GM04503 (cell line): ENCODE data around the gene PLEKHA7.
"Not testable (repeated sequence)": the region's sequence is repeated elsewhere in the genome, so short reads cannot be mapped to it uniquely, and the experiment has no call there.

ENCODE experiments used
- DNase-seq: peaks from one replicate; pipeline ENCODE4 v3.0.0-alpha.2; 2012; ENCODE audit warnings: low read depth

Gene PLEKHA7

DNA sequence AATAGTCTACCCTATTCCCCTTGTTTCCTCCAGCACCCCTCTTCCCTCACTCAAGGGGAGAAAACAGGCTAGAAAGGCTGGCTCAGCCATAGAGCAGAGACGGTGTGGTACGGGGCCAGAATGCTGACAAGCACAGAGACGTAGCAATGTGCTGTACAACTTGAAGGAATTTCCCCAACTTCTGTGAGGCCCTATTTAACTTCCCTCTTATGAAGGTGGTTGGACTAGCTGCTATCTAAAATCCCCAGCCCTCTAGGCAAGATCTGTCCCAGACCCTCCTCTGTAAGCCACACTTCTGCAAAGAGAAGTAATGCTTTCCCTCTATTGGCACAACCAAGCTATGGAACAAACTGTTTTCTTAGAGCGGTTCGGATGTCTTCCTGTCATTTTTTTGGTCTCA, 37.8 kb downstream of the PLEKHA7 start:
- DNase-seq: no peak

DNA sequence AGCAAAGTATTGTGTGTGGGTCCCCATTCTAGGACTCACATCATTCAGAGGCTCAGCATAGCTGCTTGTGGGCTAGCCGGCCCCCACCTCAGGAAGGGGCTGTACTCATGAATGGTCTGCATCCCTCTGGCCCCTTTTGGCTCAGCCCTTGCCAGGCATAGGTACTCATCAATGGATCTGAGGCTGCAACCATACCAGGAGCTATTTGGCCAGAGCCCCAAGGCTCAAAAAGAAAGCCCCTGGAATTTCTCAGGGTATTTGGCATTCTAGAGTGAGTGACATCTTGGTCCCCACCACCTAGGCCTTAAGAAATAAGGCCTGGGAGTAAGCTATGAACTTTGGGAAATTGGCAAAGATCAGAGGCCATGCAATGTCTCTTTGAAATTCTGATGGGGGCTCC, 38.3 kb downstream of the PLEKHA7 start:
- no peak for DNase-seq

DNA sequence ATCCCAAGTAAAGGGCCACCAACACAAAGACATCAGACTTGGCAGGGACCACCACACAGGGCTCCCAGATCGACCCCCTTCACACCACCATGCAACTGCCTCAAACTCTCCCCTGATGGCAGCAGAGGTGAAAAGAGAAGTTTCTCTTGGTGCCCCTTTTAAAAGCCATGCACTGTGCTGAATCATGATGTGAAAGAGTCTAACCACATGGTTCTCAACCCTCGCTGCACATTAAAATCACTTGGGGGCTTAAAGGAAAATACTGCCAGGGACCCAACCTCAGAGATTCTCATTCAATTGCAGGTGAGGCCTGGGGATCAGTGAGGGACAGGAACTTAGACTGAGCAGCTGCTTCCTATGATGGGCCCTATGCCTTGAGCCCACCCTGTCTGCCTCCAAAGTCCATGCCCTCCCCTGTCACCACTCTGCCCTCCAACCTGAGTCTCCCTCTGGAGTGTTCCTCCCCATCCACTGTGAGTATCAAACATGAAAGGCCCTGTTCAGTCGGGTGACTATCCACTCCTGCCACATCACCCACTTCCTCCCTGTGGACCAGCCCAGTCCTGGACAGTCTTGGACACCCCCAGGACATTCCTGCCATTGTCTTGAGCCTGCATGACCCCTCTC, 40.8 kb downstream of the PLEKHA7 start:
- DNase-seq: no peak

DNA sequence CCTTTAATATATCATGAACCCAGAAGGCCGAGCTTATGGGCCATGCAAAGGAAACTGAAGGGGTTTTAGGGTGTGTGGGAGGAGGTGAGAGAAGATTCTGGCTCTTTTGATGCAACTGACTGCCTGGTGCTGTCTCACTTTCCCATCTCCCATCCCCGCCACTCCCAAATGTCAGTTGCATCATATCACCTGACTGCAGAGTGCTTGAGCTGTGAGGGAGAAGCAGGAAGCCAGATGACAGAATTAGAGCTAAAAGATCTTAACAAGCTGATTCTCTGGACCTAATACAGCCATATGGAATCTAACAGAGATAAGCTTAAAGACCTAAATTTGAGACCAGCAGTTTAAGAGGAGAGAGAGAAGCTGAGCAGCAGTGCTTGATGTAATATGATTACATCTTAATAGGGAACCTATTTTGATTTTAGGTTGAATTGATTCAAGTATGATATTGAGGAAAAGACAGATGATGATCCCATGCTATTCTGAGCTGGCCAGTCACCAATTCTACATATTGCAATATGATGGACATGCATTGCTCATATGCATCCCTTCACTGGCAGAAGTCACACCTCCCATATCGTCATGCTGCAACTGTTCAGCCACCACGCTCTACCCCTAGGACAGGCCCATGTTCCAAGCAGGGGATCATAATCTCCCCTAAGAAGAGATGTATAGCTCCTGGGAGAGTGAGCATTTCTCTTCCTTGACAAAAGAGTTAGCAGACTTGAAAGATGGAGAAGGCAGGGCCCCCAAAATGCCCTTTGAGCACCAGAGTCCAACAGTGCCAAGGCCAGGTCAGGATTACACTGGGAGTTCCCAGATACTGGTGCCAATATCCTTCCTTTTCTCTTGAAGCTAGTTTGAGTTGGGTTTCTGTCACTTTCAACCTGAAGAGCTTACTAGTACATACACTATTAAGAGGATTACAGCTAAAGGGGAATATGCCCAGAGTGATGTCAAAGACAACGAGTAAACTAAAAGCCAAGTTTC, 44.9 kb downstream of the PLEKHA7 start:
- no peak for DNase-seq

DNA sequence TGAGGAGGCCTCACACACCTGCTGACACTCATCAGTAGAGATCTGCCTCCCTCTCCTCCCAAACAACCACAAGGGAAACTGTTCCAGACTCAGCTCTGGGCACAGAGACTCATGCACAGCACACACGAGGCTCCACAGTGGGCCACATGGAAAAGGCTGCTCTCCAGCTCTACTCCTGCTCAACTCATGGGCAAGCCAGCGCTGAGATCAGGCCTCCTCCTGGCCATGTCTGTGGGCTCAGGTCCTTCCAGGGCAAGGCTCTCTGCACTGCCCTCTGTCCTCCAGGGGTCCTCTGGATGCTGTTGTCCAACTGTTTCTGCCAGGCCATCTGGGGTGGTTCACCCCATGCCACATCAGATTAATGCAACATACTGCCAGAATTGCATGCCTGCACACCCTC, 46.0 kb downstream of the PLEKHA7 start:
- DNase-seq: no peak

DNA sequence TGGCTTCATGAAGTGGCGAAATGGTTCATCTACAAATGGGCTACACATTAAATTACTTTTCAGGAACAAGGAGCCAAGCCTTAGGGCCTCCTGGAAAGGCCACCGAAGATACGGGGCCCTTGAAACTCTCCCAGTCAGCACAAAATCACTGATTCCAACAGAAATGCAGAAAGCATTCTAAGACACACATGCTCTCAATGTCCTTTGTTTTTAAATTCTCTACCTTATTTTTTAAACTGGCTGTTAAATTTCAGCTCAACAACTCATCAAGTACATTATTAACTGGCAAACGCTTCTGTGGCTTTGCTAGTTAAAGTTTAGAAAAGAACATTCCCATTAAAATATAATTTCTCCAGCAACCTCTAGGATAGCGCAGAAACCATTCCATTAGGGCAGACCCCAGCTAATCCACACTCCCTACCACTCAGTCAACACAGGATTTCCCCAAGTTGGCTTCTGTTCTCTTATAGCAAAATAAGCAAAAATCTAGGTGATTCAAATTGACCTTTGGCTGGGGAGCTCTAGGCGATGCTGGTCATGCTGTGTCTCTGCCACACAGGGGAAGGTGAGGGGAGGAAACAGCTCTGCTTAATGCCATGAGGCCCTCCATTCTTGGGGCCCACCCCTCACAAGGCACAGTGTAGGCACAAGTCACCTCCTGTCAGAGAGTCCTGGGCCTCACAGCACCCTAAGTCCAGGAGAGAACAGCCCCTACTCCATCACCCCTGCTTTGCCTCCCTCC, 47.1 kb downstream of the PLEKHA7 start:
- DNase-seq: no peak

DNA sequence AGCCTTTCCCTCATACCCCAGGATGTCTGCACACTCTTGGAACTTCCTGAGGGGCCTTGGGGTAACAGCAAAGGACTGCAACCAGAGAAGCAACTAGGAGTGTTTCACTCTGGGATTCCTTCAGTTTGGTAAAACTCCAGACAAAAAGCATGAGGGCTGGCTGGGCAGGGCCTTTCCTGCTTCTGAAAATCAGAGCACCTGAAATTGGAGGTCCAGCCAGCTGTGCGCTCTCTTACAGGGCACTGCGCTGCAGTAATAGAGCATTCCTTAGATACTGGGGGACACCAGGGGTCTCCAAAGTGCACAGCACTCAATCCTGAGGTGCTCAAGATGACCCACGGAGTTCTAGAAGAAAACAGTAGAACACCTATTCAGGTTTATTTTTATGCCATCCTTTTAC, 49.7 kb downstream of the PLEKHA7 start:
- no peak for DNase-seq

DNA sequence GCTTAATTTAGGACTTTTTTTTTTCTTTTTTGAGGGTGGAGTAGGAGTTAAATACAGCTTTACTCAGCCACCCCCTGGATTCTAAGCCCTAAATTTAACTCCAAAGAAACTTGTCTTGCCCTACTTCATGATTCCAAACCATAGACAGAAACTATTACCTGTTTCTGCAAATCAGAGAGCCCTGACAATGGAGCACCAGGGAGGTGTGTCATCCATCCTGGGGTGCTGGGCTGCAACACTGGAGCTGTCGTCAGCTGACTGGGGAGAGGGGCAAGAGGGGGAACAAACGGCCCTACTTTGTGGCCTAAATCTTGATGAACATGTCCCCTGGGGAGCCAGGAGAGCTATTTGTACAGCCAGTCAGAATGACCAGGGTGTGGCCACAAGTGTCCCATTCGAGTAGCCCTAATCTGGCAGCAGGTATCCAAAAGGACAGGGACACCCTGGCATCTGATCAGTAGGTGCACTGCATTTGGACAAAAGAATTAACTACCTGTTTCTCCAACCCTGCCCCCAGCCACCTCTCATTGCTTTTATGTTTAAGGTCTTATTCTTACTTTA, 50.8 kb downstream of the PLEKHA7 start:
- DNase-seq: no peak

DNA sequence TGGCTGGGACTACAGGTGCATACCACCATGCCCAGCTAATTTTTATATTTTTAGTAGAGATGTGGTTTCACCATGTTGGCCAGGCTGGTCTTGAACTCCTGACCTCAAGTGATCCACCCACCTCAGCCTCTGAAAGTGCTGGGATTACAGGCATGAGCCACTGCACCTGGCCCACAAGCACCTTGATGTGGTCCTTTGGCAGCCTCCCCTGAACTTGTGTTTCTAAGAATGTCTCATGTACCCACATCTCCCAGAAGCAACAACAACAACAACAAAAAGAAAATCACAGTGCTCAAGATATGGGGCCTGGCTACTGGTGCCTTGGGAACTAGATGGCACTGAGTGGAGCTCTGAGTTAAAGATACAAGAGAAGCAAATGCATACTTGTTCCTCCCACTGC, 51.6 kb downstream of the PLEKHA7 start:
- DNase-seq: not testable (repeated sequence)

DNA sequence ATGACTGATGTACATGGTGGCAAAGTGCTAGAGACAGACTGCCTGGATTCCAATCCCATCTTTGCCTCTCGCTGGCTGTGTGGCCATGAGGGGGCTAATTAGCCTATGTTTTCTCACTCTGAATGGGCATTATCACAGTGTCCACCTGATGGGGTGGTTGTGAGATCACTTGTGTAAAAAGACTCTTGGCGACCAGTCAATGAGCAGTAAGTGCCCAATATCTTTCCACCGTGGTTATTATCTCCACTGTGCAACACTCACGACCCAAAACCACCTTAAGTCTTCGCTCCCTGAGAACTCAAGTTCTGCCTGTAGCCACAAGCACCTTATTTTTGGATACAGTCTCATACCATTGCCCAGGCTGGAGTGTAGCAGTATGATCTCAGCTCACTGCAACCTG, 52.1 kb downstream of the PLEKHA7 start:
- DNase-seq: no peak

DNA sequence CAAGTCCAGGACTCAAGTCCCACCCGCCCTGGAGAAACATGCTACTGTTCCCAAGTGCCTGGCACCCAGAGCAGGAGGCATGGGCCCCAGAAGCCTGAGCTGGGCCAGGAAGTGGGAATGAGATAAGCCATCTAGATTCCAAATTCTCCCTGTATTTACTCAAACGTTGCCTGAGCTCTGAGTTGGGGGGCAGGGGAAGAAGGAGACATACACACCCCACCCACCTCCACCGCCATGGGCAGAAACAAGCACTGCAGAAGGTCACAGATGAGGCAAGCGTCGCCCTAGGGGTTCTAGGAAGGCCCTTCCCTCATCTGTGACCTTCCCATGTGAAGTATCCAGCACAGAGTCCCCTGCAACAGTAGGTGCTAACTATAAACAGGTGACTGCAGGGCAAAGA, 54.0 kb downstream of the PLEKHA7 start:
- no peak for DNase-seq

DNA sequence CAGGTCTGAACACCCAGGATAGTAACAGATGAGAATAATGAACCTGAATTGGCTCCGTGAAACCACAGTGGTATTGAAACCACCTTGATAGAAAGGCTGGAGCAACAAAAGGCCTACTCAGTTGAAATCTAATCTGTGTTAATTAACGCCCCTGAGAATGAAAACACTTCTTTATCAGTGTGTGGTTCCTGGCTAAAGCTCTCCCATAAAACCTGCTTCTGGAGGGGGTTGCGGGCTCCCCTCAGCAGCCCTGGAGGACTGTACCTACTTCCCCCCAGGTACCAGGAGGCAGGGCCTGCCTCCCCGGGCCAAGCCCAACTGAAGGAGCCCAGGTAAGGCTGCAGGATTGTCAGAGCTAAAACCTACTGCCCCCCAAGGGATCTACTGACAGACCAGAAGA, 54.6 kb downstream of the PLEKHA7 start:
- no peak for DNase-seq

DNA sequence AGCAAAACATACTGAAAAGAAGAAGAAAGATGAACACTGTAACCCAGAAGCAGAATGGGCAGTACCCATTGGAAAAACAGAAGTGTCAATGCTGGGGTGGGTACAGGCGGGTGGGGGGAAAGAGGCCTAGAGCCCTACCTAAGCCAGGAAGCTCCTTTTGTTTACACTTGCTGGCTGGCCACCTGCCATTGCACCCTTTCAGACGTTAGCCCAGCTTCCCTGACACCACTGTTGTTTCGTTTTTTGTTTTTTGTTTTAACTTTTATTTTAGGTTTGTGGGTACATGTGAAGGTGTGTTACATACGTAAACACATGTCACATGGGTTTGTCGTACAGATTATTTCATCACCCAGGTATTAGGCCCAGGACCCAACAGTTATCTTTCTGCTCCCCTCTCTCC, 55.4 kb downstream of the PLEKHA7 start:
- no peak for DNase-seq

DNA sequence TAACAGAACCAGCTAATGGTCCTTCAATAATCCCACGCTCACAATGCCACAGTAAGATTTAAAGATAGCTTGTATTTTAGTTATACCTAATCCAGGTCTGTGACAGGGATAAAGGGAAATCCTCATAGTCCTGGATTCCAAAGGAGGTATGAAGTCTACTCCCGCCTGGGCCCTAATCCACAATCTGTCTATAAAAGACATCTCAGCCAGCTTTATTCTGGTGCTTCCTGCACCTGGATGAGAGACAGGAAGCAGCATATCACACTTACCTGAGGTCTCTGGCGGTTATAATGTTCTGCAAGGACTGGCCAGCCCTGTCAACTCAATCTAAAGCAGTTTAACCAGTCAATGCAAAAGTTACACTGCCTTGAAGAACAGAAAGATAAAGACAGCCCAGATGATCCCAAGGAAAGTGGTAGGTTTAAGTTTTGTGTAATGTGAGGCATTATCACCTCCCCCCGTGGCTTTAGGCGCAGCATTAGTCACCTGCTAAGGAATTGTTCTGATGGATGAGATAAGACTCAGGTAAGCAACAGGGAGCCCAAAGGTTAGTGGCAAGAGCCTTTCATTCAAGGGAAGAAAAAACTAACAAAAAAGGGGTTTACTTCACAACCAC, 57.6 kb downstream of the PLEKHA7 start:
- no peak for DNase-seq

DNA sequence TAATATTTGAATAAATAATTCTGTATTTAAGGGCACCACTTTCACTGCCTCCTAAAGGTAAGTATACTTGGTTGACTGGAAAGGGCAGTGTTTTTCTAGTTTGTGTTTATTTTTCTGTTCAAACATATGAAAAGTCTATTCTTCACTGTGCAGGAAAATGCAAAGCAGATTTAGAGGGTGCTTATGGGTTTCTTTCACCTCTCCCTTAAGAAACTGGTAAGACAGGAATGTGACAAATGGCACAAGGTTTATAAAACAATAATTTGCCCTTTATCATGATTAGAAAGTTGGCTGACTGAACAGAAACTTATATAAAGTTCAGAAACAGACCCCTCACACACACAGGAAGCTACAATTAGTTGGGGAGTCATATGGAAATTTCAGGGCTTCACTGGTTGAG, 60.6 kb downstream of the PLEKHA7 start:
- no peak for DNase-seq

DNA sequence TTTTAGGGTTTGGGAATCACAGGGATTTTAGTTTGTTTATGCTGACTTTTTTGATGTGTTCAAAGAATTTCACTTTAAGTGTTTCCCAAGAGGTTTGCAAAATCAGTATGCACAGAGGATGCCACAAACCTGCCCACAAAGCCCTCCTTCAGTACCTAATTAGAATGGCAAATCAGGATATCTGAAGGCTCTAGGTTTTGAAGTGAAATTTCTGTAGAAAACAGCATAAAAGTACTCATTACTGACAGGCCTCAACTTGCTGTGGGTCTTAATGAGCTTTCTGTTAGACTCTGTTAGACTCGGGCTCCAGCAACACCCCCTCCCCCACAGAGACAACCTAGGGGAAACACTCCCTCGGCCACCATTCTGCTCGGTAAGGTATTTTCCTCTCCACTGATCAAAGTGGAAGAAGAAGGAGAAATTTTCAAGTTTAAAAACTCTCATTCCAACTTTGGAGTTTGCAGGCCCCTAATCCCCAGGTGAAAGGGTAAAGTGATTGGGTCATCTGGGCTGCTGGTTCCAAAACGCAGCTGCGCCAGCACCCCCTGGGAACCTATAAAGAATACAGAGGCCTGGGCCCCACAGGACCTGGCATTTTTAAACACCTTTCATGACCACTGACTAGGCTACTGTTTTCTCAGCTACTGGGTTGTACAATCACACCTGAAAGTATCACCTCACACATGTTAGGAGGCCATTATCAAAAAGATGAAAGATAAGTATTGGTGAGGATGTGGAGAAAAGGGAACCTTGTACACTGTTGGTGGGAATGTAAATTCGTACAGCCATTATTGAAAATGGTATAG, 67.5 kb downstream of the PLEKHA7 start:
- DNase-seq: no peak

DNA sequence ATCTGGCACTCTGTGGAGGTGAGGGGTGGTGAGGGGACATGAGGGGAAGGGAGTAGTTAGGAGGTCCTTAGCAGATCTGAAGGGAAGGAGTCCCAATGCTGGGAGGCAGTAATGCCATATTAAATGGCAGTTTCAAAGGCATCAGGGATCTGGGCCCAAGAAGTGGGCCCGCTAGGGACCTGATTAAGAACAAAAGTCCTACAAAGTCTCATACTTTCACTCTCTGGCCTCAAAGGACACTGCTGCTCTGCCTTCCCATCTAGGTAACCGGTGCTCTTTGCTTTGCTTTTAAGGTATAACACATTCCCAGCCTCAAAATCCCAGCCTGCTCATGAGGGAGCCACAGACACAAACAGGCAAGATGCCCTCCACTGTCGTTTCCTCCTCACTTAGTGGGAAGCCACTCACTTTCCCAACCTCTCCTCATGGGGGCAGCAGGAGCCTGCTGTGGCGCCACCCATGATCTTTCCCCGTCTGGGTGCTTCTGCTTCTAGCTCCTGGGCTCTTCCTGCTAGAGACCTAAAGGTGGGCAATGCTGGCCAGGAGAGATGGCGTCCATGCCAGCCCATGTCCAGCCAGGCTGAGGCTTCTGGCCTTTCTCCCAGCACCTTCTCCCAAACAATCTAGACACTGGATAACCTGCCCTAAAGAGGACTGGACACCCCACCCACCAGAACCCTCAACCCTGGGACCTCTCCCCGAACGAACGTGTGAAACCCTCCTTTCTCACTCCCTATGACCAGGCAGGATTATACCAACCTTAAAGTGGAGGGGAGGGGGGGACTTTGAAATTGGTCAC, 68.3 kb downstream of the PLEKHA7 start:
- DNase-seq: no peak

DNA sequence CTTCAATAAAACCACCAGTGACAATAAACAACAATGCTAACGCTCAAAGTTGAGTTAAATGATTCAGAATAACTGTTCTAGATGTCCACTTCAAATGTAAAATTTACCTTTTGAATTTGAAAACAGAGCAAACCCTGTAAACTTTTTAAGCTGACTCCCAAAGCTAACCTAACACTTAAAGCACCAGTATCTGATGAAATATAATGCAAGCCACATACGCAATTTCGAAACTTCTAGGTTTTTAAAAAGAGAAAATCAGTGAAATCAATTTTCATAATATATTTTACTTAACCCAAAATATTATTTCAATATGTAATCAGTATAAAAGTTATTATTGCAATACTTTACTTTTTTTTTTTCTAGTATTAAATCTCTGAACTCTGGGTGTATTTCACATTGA, 71.3 kb downstream of the PLEKHA7 start:
- no peak for DNase-seq

DNA sequence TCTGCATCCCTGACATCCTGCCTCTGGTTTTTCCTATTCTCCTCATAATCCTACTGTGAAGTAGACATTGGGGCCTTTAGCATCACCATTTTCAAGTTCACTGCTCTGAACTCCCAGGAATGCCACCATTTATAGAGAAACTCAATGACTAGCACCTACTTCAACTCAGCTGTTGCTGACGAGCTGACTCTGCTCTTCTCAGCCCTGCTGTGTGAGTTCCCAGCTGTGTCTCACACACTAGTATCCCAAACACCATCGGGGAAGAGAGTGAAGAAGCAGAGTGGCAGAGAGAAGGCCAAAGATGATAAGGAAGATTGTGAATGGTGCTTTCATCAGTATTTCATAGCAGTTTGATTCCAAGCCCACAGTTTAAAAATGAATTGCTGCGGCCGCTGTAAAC, 71.9 kb downstream of the PLEKHA7 start:
- no peak for DNase-seq

DNA sequence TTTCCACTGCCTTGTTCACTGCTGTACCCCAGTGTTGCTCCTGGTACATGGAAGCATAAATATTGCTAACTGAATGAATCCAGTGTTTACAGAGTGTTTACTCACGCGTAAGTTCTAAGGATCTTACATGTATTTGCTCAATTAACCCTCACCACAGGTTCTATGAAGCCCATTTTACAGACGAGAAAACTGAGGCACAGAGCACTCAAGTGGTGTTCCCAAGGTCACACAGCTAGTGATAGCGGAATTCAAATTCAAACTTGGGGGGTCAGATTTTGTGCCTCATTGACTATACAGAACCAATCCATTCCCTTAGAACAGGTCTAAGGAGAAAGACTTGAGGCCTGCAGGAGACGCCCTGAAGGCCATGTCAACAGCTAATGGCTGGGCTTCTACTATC, 72.3 kb downstream of the PLEKHA7 start:
- no peak for DNase-seq
